Brain pericyte (primary cell): ENCODE data around the gene SH2D7.

ENCODE experiments used
- DNase-seq: peaks from one replicate; pipeline ENCODE4 v3.0.0-alpha.2; 2012; ENCODE audit warnings: low read depth, low spot score

SH2D7 gene

DNA sequence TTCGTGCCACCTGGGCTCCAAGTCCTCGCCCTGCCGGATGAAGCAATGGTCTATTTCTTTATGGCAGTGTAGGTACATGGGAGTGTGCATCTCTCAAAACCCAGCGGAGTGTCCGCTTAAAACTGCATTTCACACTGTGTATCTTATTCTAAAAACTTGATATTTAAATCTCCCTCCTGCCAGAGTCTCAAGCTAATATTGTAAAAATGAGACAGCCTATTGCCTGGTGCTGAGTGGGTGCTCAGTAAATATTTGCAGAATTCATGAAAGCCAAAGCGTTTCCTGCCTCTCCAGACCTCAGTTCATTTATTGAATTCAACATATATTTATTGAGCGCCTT lies 14.5 kb upstream of the SH2D7 start:
- no peak for DNase-seq

DNA sequence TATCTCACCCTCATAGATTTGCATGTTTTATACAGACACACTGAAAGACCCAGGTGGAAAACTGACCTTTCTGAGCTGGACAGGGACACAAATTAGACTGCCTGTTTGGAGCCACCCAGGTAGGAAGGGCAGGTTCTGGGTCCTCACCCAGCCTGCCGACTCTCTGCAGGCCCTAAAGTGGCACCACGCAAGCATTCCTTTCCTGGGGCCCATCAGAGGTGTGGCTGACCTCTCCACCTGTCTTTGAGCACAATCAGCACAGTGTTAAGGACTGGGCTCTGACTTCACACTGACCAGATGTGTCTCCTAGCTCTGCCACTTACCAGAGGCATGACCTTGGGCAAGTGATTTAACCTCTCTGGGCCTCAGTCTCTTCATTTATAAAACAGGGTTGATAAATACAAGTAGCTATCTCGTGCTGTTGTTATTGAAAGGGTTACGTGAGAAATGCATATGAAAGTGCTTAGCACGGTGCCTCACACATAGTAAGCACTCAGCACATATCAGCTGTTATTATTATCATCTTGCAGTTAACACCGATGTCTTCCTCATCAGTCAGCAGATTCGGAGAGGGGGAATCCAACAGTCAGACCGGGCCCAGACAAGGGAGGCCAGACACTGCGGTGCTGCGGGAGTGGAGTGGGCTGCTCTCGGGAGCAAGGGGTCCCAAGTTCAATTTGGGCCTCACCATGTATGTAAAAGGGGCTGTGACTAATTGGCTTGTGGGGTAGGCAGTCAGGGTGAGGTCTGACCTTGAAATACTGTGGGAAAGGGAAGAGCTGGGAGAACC lies 12.9 kb upstream of the SH2D7 start:
- DNase-seq: no peak

DNA sequence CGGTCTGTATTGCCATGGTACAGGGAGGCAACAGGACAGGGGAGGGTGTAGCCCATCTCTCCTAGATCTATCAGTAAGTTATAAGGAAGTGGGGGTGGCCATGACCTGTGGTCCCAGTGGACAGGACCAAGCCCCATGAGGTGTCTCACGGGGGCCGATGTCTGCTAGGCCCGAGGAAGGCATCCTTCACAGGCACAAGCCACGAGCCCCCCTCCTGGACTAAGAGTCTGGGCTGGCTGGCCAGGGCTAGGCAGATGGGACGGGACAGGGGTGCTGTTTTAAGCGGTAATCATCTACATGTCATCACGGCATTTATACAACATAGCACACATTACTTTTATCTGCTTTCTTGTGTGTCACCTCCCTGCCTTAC lies 12.3 kb upstream of the SH2D7 start:
- DNase-seq: no peak

DNA sequence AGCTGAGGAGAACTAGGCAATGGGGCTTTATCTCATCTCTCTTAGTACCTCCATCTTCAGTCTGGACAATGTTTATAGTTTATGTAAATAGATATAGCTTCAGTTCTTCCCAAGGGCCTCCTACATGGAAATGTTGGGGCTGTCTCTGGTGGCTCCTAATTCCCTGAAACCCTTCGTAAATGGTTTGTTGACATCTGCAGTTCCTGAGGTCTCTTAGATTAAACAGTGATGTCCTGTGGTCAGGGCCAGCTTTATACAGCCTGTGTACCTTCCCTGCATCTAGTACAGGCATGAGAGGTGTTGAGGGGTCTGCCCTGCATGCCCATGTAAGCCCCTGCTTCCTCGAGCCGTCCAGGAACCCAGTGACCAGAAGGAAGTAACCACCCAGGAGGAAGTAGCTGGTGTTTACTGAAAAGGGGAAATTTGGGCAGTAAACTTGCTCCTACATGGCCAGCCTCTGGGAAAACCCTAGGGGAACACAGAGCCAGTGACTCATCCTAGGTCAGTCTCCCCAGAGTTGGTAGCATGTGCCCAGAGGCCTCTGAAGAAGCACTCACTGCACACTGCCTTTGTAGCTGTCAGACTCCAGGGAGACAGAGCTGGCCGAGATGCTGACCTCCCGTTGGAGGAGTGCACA lies 10.1 kb upstream of the SH2D7 start:
- DNase-seq: no peak

DNA sequence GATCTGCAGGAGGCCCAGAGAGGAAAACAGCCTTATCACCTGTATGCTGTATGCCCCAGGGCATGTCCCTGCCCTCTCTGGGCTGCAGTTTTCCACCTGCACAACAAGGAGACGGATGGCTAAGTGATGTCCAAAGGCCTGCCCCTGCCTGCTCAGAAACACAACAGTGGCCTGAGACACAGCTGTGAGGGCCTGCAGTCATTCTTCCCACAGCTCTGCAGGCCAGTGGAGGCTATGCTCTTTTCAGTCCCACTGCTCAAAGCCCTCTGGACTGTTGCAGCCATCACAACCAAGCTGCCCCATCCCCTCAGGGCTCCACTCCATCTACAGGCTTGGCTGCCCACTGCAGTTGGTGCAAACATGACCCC lies 9.6 kb upstream of the SH2D7 start:
- no peak for DNase-seq

DNA sequence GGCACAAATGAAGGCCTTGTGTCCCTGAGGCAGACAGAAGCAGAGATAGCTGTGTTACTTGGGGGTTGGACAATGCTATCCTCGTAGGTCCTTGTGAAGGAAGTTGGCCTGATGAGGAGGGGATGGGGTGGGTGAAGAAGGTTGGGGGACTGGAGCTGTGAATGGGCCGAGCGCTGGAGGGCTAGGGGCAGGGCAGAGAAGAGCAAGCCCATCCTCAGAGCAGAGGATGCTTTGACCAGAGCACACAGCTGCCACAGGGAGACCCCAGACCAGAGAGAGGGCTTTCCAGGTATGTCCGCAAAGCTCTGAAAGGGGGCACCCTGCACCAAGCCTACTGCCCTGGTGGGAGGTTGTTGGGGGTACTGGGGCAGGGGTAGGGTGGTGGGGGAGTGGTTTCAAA lies 9.2 kb upstream of the SH2D7 start:
- no peak for DNase-seq

DNA sequence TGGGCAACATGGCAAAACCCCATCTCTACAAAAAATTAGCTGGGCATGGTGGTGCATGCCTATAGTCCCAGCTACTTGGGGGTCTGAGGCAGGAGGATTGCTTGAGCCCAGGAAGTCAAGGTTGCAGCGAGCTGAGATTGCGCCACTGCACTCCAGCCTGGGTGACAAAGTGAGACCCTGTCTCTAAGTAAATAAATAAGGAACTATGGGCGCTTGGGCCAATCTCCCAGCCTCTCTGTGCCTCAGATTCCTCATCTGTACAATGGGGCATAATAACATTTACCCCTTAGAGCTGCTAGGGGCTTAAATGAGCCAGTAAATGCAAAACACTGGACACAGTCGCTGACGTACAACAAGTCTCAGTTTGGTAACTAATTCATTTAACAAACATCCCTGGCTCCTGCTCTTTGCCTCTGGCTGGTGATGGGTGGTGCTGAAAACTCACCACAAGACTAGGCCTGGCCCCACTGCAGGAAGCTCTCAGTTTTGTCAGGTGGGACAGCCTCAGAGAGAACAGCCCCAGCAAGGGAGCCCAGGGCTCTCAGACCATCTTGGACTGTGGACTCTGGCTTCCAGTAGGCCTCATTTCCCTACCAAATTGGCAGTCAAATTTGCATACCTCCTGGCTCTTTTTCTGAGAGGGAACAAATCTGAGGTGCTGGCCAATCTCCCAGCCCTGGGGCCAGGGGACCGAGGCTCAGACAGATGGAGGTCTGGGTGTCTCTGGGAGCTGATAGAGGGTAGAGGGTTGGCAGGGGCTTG lies 8.5 kb upstream of the SH2D7 start:
- no peak for DNase-seq

DNA sequence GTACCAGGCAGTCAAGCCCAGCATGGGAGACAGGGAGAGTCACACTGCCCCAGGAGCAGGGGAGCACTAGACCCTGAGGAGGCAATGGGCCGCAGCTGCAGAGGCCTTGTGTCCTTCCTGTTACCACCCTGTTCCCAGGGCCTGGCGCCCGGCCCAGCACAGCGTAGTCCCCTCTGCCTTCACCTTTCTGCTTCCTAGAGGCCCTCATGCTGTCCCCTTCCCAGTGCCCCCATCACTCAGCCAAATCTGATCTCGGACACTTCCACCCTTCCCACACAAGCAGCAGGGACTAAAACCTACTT lies 8.0 kb upstream of the SH2D7 start:
- DNase-seq: no peak

DNA sequence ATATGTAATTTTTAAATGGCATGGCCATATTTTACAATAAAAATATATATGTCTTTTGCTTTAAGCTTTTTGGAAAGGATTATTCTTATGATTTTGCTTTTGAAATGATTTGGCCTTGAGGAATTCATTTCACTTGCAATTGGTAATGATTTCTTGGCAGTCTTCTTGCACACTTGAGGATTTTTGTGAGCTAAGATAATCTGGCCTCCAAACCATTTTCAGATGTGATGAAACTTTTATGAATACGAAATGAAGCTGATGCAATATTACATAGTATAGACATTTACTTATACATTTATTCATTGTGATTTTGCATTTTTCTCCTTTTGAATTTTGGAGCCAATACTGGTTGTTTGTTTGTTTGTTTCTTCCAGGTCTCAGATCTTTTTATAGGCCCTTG lies 6.4 kb upstream of the SH2D7 start:
- no peak for DNase-seq

DNA sequence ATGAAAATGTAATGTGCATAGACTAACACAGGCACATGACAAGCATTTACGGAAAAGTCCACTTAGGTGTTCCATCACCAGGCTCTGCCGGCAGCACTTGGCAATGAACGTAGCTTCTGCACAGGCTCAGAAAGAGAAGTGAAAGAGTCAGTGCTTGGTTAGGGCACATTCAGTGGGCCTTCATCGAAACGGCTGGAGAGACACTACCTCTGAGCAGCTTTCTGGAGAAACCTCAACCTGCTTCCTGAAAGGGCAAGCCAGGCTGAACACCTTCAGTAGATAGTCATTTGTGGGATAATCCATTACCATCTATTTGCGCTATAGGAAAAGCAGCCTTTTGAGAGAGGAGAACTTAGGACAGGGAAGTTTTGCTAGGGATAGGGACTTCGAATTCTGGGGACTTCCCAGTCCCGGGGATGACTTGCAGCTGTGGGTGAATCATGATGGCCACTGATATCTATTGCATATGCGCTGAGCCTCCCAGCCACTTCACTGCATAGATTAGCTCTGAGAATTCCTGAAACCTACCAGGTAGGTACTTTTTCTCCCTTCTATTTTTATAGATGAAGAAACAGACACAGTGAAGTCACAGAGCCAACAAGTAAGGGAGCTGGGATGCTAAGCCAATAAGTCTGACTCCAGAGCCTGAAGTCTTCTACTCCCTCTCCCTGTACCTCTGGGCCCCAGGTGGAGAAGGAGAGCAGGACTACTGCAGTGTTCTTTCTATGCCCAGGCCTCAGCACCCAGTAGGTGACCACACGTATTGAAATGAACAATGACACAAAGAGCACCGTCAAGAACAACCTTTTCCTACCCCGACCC lies 4.2 kb upstream of the SH2D7 start:
- no peak for DNase-seq

DNA sequence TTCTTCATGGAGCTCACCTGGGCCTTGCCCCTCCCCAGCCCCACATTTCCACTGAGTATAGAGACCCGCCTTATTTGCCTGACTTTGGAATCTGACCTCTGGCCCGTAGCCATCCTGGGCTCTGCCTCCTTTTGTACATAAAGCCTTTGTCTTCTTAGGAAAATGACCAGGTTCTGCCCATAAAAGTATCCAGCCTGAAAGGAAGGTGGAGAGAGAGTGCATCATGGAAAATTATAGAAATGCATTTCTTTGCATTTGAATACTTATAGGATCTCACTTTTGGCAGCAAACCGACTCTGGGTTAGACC lies 3.6 kb upstream of the SH2D7 start:
- DNase-seq: no peak

DNA sequence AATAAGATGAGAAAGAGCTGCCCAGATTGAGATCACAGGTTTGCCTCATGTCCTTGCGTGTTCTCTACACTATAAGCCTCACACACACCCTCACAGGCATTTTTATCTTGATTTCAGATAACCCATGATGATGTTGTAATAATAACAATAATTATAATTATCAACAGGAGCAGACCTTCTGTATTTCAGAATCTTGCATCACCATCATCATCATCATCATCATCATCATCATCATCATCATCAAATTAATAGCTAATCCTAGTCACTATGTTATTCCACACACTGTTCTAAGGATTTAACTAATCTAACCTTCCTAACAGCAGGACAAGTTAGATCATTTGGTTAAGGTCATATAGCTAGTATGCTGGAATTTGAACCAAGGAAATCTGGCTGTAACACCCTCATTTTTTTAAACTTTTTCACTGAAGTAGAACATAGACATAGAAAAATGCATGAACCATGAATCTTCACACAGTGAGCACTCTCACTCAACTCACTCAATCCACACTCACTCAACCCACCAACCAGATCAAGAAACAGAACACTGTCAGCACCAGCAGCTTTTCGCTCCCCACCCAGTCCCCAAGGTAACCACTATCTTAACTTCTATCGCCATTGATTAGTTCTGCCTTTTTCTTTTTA lies 1.8 kb upstream of the SH2D7 start:
- no peak for DNase-seq

DNA sequence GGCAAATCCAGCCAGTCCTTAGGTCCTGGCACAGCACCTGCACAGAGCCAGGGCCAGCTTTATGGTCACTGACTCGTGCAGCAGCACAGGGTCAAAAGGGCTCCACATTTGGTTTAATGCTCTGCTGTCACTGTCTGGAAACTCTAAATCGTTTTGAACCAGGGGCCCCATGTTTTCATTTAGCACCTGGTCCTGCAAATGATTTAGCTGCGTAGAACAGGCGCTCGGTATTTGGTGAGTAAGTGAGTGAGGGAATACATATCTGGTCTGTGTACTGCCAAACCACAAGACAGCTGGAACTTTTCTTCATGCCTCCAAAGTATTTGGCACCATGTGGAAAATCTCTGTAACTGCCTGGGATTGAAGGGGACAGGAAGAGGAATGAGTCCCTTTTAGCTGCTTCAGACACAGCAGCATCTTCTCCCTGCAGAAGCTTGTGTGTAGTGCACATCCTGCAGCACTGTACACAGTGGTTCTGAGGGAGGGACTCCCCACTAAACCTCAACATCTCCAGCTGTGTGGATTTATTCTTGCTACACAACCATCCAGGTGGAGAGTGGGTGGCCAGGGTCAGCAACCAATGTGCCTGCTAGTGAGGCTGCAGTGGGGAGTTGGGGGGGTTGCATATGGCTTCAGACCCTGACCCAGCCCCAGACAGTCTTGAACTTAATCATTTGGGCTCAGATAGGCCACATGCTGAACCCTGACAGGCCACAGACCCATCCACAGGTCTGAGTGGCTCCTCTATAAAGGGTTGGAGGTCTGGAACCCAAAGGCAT lies 1.1 kb downstream of the SH2D7 start:
- no peak for DNase-seq

DNA sequence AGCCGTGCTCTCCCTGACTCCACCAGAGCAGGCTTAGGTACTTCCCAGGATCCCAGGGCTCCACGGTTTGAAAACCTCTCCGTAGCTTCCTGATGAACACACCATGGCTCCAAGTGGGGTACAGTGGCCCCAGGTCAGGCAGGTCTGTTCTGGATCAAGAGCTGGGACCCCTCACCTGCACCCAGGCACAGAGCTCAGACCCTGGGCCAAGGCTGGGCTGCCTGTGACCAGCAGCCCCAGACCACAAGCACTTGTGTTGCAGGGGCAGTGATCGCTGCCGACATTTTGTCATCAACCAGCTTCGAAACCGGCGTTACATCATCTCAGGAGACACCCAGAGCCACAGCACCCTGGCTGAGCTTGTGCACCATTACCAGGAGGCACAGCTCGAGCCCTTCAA lies 5.3 kb downstream of the SH2D7 start:
- DNase-seq: no peak

DNA sequence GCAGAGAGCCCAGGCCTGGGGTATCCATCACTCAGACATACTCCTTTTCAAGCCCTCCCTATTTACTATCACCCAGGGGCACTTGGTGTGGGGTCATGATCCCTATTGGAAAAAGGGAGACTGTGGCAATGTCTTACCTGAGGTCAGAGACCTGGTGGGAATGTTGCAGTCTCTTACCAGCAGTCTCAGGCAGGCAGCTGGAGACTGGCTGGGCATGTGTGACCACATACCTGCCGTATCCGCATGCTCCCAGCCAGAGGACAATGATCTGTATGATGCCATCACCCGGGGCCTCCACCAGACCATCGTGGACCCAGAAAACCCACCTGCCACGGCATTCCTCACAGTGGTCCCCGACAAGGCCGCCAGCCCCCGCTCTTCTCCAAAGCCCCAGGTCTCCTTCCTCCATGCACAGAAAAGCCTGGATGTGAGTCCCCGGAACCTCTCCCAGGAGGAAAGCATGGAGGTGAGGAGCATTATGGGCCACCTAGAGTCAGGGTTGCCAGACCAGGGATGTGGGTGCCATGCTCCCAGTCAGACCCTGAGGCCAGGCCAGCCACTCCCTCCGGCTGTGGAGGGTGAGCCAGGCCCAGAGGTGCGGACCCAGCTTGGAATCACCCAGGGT lies 5.9 kb downstream of the SH2D7 start:
- DNase-seq: no peak

DNA sequence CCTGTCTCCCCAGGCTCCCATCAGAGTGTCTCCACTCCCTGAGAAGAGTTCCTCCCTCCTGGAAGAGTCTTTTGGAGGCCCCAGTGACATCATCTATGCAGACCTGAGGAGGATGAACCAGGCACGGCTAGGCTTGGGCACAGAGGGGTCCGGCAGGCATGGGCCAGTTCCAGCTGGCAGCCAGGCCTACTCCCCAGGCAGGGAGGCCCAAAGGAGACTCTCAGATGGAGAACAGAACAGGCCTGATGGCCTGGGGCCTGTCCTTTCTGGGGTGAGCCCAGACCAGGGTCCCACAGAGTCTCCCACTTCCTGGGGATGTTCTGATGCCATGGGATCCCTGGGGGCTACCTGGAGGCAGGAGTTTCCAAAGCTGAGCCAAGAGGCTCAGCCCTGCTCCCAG lies 8.5 kb downstream of the SH2D7 start:
- DNase-seq: no peak

DNA sequence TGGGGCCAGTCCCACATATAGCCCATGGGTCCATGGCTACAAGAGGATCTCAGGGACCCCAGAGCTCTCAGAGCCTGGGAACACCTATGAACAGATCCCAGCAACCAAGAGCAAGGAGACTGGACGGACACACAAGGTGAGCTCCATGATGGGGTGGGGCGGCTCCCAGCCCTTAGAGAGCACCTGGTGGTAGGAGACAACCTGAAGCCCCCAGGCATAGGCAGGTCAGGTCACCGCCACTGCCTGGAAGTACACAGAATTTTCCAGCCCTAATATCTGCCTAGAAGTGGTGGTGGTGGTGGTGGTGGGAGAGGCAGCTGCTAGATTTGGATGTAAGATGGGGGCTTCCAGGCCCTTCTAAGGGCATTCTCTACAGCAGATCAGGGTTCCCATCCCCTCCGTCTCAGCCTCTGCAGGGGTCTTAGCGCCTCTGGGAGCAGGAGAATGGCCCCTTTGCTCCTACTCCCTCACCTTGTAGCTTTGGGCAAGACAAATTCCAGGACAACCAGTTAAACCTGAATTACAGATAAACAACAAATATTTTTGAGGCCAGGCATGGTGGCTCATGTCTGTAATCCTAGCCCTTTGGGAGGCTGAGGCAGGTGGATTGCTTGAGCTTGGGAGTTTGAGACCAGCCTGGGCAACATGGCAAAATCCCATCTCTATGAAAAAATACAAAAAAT lies 9.2 kb downstream of the SH2D7 start:
- DNase-seq: no peak

DNA sequence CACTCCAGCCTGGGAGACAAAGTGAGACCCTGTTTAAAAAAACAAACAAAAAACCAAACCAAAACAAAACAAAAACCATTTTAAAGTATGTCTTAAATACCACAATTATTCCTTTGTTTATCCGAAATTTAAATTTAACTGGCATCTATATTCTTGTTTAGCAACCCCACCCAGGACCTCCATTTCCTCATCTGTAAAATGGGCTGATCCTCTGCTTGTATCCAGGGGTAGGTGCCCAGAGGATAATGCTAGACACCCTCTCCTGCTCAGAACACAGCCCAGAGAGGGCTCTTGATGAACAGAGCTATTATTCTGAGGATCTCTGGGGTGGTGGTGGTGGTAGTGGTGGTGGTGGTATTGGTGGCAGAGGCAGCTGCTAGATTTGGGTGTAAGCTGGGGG lies 9.8 kb downstream of the SH2D7 start:
- no peak for DNase-seq

DNA sequence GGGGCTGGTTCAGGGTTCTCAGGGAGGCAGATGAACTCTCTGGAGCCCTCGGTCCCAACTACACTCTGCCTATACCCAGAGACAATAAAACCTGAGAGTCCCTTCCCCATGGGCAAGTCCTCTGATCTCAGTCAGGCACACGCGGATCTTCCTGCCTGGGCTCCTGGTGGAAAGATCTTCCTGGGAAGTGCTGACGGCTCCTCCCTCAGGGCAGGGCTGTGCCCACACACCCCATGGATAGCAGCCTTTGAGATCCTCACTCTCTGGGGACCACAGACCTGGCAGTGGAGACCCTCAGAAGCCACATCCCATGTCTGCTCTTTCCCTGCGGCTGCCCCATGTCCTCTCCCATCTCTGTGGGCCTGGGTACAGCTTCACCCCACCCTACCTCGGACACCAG lies 10.4 kb downstream of the SH2D7 start:
- no peak for DNase-seq

DNA sequence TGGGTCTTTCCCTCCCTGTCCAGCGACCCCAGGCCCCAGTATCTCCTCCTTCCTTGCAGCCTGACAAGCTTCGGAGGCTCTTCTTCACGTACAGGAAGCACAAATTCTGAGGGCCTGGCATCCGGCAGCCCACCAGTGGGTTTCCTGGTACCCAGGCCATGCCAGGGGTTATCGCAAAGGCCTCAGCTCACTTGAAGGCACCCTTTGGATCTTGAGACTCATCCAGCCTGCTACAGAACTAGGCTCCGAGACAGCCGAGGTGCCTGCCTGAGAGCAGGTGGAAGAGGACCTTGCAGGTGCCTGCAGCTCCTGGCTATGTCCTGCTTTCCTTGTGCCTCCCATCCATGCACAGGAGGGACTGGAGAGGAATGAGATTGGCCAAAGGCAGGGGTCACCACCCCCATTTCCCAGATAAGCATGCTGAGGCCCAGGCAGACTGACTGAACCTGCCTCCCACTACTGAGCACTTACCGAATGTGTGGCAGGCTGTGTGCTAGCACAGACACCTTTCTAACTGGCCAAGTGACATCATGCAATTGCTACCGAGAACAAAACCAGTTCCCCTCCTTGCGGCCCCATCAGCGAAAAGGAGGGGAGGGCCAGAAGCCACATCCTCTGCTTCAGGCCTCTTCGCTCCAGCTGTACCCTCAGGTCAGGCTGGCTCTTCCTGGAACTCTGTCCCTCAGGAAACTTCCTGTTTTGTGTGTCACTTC lies 11.2 kb downstream of the SH2D7 start:
- DNase-seq: no peak
